Hepatic stellate cell (primary cell): ENCODE data around the gene ATXN3.
A peak's percentile ranks its signal among the peaks of the same experiment; 100 is the strongest.

Experiments used
- DNase-seq: peaks from one replicate; pipeline ENCODE4 v3.0.0; 2011; ENCODE audit warnings: low spot score

The ATXN3 gene

DNA sequence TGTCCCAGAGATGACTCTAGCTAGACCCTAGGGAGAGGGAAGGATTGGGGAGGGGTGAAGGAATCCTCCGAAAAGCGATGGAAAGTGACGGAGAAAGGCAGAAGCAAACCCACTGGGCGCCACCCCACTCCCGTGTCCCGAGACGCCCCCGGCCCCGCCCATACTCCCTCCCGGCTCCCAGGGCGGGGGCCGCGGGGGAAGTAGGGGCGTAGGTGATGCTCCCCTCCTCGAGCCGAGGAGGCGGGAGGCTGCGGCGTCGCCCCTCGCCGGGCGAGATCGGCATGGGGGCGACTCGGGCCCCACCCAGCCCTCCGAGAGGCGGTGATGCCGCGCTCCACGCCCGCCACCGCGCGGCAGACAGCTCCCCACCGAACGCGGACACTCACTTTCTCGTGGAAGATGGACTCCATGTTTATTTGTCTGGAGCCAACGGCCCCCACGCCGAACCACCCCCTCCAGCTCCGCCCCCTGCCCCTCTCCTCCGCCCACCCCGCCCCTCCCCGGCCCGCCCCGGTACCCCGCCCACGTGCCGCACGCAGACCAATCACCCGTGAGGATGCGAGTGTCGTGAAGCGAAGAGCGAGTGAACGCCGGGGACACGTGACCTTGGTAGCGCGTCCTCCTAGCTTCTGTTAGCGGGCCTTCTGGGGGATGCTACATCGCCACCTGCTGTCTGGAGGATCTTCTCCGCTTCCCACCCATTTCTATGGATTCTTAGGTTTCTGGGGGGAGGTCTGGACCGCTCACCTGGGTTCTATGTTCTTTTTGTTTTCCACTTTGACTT, at the start of gene ATXN3:
Gene ATXN3, minus strand, starts transcription at position 440 of the 784 bp plus-strand sequence. Its CDS starts 30 bp downstream, at position 410.
- DNase-seq = peak; percentile 98

- DNase-seq = no peak
These were observed 48.0 kb upstream of the ATXN3 start for GRCh38 chr14:92154283-92154942.

GRCh38 chr14:92153581-92153980, 47.2 kb upstream of the ATXN3 start:
- no peak for DNase-seq

- no peak for DNase-seq
These were observed 38.3 kb upstream of the ATXN3 start for GRCh38 chr14:92144708-92145107.

- no peak for DNase-seq
These were observed 37.6 kb upstream of the ATXN3 start for GRCh38 chr14:92143962-92144361.

DNA sequence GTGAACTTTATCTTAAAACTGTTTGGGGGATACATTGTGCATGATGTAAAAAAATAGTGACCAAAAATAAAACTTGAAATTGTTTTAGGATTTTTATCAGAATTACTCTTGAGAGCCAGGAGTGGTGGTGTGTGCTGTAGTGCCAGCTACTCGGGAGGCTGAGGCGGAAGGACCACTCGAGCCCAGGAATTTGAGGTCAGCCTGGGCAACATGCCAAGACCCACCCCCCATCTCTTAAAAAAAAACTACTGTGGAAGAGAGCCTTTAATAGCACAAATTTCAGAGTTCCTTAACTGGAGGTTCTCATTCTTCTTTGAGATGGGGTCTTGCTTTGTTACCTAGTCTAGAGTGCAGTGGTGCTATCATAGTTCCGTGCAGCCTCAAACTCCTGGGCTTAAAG, 36.9 kb upstream of the ATXN3 start:
- DNase-seq = no peak

- peak; percentile 15 for DNase-seq
These were observed 28.9 kb upstream of the ATXN3 start for GRCh38 chr14:92135269-92135668.

DNA sequence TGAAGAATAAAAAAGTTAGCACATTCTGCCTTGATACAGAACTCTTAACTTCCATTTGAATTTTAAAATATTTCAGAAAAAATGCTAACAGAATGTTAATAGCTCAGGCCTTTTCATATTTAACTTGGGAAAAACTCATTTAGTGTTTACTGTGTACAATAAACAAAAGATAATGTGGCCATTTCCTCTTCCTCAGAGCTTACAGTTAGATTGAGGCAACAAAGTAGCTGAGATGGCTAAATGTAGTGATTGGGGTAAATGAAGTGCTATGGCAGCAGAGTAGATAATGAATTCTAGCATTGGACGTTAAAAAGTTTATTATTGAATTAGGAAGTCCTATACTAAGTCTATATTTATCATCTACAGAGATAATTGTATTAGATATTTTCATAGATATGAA, 28.1 kb upstream of the ATXN3 start:
- DNase-seq = no peak

DNA sequence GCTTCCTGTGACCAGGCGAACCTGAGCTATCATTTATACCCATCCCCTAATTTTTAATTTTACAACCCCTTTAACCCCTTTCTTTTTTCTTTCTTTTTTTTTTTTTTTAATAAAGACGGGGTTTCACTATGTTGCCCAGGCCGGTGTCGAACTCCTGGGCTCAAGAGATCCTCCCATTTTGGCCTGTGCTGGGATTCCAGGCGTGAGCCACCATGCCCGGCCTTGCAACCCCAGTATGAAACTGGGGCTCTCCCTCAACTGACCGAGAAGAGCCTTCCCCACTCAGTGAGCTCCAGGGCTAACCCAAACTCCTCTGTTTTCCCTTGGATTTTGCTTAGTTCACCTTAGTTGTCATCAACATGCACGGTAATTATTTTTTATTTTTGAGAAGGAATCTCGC, 16.4 kb upstream of the ATXN3 start:
- DNase-seq = no peak

- no peak for DNase-seq
These were observed 15.9 kb upstream of the ATXN3 start for GRCh38 chr14:92122351-92122677.

- DNase-seq = peak; percentile 92
These were observed 15.4 kb upstream of the ATXN3 start, which contains the start of the genes CPSF2 and NDUFB1 for GRCh38 chr14:92121670-92122350. CPSF2 (plus strand) TSS chr14:92121969; CDS start chr14:92130985, 9,016 bp downstream. NDUFB1 (minus strand) TSS chr14:92121706; CDS start chr14:92117637, 4,069 bp downstream.

- DNase-seq = peak; percentile 72
These were observed 14.9 kb upstream of the ATXN3 start for GRCh38 chr14:92121207-92121669.

GRCh38 chr14:92109490-92109889, 3.1 kb upstream of the ATXN3 start:
- DNase-seq = no peak

- DNase-seq = no peak
These were observed 2.2 kb upstream of the ATXN3 start for GRCh38 chr14:92108345-92109254.

- DNase-seq = no peak
These were observed 564 bp downstream of the ATXN3 start for GRCh38 chr14:92105893-92106142.

DNA sequence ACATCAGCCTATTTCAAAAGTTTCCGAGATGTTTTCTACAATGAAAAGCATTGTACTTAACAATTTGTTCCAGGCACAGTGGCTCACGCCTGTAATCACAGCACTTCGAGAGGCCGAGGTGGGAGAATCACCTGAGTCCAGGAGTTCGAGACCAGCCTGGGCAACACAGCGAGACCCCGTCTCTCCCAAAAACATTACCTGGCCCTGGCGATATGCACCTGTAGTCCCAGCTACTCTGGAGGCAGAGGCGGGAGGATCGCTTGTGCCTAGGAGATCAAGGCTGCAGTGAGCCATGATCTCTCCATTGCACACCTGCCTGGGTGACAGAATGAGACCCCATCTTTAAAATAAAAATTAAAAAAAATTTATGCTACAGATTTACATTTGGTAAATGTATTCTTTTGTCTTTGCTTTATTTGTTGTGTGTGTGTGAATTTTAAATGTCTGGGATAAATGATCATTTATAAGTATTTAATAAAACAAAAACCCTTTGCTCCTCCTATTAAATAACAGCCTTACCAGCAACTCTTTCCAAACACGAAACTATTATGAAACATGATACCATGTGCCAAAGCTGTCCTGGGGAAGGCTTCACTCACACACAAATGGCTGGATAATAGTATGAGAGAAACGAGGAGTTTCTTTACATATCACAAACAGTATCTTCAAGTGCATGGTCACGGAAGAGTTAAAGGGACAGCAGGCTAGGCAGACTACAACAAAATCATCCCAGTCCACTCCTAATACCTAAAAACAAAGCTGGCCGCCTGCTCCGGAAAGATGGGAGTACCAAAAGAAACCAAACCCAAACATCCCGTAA, 1.1 kb downstream of the ATXN3 start:
- peak; percentile 30 for DNase-seq

DNA sequence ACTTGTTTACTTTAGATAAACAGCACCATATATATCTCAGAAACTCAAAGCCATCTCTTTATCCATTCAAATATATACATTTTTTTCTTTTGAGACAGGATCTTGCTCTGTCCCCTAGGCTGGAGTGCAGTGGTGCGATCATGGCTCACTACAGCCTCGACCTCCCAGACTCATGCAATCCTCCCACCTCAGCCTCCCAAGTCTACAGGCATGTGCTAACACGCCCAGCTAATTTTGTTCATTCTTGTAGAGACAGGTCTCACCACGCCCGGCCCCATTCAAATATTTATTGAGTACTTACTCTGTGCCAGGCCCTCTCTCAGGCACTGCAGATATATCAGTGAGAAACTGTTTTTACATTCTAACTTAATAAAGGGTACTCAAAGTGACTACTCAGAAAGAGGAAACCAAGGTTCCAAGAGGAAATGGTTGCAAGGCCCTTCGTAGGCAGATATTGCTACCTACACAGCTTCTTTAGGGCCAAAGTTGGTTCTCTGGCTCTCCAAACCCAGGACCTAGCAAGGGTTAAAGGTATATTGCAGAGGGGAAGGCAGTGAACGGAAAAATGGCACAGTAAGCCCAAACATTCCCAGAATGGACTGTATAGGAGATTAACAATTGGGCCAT, 2.9 kb downstream of the ATXN3 start:
- no peak for DNase-seq

DNA sequence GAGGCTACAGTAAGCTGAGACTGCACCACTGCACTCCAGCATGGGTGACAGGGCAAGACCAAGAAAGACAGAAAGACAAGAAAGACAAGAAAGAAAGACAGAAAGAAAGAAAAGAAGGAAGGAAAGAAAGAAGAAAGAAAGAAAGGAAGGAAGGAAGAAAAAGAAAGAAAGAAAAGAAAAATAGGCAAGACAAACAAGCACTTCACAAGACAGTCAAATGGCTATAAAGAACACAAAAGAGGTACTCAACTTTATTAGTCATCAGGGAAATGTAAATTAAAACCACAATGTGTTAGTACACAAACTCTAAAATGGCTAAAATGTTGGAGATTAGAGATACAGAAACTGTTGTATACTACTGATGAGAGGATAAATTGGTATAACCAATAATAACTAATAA, 6.6 kb downstream of the ATXN3 start:
- DNase-seq = no peak

DNA sequence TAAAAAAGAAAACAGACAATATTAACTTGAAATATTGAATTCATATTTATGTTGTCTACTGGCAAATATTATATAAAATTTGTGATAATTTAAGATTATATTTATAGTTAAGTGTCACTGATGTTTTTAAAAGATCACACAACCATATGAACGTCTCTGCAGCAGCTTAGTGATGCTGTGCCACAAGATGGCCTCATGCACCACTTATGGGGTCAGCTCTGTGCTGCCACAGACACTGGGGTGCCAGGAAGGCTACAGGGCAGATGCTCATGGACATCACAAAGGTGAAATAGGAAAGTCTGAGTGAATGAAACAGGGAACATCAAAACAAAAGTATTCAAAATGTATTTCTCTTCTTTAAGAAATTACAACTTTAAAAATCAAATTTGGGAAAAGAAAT, 13.1 kb downstream of the ATXN3 start:
- DNase-seq = no peak

GRCh38 chr14:92088494-92088893, 17.9 kb downstream of the ATXN3 start:
- DNase-seq = no peak

- DNase-seq = no peak
These were observed 31.8 kb downstream of the ATXN3 start for GRCh38 chr14:92074555-92074954.
